ENCODE results near the gene MVK. TPM values are rescaled to one million over a fixed set of nuclear protein-coding genes. Genes with fewer than 3 reads are reported as not detected.

Gene MVK
- total RNA-seq = 6.1 and 7.6 TPM in 2 replicates

DNA sequence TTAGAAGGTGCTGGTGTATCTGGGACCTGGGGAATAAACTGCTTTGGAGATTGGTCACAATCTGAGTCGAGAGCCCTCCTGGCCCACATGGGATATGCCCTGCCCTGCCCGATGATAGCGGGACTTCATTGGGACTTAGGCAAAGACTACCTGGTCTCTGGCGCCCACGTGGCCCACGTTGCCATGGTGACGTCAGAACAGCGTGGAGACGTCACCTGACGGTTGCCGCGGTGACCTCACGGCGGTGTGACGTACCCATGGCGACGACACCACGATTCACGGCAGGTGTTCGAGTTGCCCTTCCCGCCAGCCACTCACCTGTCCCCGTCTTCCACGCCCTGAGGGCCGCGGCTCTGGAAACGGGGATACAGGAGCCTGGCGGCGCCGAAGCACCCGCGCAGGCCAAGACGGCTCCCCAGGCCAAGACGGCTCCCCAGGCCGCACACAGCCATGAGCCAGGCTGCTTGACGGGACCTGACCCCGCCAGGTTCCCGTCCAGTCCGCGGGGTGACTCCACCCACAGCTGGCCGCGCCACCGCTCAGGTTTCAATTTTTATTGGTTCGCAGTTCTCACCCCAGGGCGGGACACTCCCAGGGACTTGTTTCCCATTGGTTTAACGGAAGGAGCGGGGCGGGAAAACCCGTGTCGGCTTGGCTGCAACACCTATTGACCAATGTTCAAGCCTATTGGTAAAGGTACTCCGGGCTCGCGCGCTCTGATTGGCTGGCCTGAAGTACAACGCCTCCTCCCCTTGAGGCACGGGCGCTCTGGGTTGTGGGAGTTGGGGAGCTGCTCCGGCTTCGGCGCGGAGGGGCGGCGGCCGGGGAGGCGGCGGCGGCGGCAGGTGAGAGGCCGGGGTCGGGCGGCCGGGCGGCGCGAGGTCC lies at the start of gene MVK, which contains the start of gene MMAB:
MVK (plus strand) TSS at position 766 of the 885 bp plus-strand sequence. CDS start 1,029 bp downstream, outside the sequence.
MMAB (minus strand) TSS at position 476 of the 885 bp plus-strand sequence; CDS start at position 452, 24 bp downstream.

Other genes with a start within 250 kb of the MVK start
- gene MYO1H, start 225.9 kb upstream of the MVK start, total RNA-seq = not detected in 2 replicates
- gene KCTD10, start 96.5 kb upstream of the MVK start, total RNA-seq = 70.0 and 99.9 TPM in 2 replicates
- gene UBE3B, start 96.2 kb upstream of the MVK start, total RNA-seq = 27.6 and 30.8 TPM in 2 replicates
- 10.4 and 11.1 TPM in 2 replicates for gene MMAB, start 290 bp upstream of the MVK start, total RNA-seq
- 0.17 and 0.22 TPM in 2 replicates for gene FAM222A, start 140.0 kb downstream of the MVK start, total RNA-seq